H9 (cell line): ENCODE results near the gene KRT28. TPM values are rescaled to one million over a fixed set of nuclear protein-coding genes. Genes with fewer than 3 reads are reported as not detected.

Experiments
- DNase-seq: peaks from one replicate; pipeline ENCODE4 v3.0.0-alpha.2; 2017
- H2AFZ ChIP-seq: one replicate; pipeline ENCODE4 v1.6.1; 2013; ENCODE audit warnings: mild to moderate bottlenecking, low read length, control low read depth, moderate library complexity
- H2AK5ac ChIP-seq: 2 replicates; pipeline ENCODE4 v1.6.1; 2013; ENCODE audit warnings: low read length, control low read depth, mixed read lengths; ENCODE audit not compliant: insufficient read length
- H2BK120ac ChIP-seq: one replicate; pipeline ENCODE4 v1.6.1; 2013; ENCODE audit warnings: low read depth, mild to moderate bottlenecking, low read length, control low read depth, inconsistent platforms; ENCODE audit not compliant: poor library complexity, severe bottlenecking
- H2BK12ac ChIP-seq: 2 replicates; pipeline ENCODE4 v1.6.1; 2013; ENCODE audit warnings: low read length, control low read depth, mixed read lengths, low read depth; ENCODE audit not compliant: insufficient read length
- H2BK15ac ChIP-seq: 2 replicates; pipeline ENCODE4 v1.6.1; 2013; ENCODE audit warnings: low read depth, low read length, control low read depth
- H2BK20ac ChIP-seq: one replicate; pipeline ENCODE4 v1.6.1; 2013; ENCODE audit warnings: low read depth, mild to moderate bottlenecking, low read length, control low read depth, inconsistent platforms; ENCODE audit not compliant: poor library complexity, severe bottlenecking
- H2BK5ac ChIP-seq: 2 replicates; pipeline ENCODE4 v1.6.1; 2013; ENCODE audit warnings: low read length, control low read depth, mixed read lengths; ENCODE audit not compliant: insufficient read length
- H3K14ac ChIP-seq: 2 replicates; pipeline ENCODE4 v1.6.1; 2013; ENCODE audit warnings: low read length, control low read depth; ENCODE audit not compliant: insufficient read depth
- H3K18ac ChIP-seq: 2 replicates; pipeline ENCODE4 v1.6.1; 2013; ENCODE audit warnings: low read depth, mild to moderate bottlenecking, mixed read lengths, low read length, control low read depth; ENCODE audit not compliant: insufficient read length
- H3K23ac ChIP-seq: 2 replicates; pipeline ENCODE4 v1.6.1; 2013; ENCODE audit warnings: low read length, control low read depth, mixed read lengths, low read depth; ENCODE audit not compliant: insufficient read length
- H3K23me2 ChIP-seq: 2 replicates; pipeline ENCODE4 v1.6.1; 2013; ENCODE audit warnings: low read depth, mild to moderate bottlenecking, mixed read lengths, low read length, control low read depth; ENCODE audit not compliant: insufficient read length, poor library complexity, severe bottlenecking
- H3K27ac ChIP-seq: 2 replicates; pipeline ENCODE4 v1.5.1; 2013; ENCODE audit warnings: low read length, control low read depth, mixed read lengths, low read depth; ENCODE audit not compliant: insufficient read length
- H3K27me3 ChIP-seq: 2 replicates; pipeline ENCODE4 v1.6.1; 2013; ENCODE audit warnings: low read length, control low read depth, inconsistent platforms; ENCODE audit not compliant: insufficient read depth
- H3K4ac ChIP-seq: 2 replicates; pipeline ENCODE4 v1.6.1; 2013; ENCODE audit warnings: low read depth, mild to moderate bottlenecking, control low read depth, inconsistent platforms, low read length, moderate library complexity
- H3K4me1 ChIP-seq: 2 replicates; pipeline ENCODE4 v1.6.1; 2013; ENCODE audit warnings: low read length, control low read depth, inconsistent platforms; ENCODE audit not compliant: insufficient read depth
- H3K4me2 ChIP-seq: 2 replicates; pipeline ENCODE4 v1.6.1; 2013; ENCODE audit warnings: low read length, control low read depth, mixed read lengths; ENCODE audit not compliant: insufficient read length, insufficient read depth
- H3K56ac ChIP-seq: 2 replicates; pipeline ENCODE4 v1.6.1; 2013; ENCODE audit warnings: low read depth, mild to moderate bottlenecking, mixed read lengths, low read length, control low read depth; ENCODE audit not compliant: insufficient read length
- H3K79me1 ChIP-seq: 2 replicates; pipeline ENCODE4 v1.6.1; 2013; ENCODE audit warnings: low read depth, mild to moderate bottlenecking, moderate library complexity, low read length, control low read depth, inconsistent platforms; ENCODE audit not compliant: insufficient read depth, poor library complexity, severe bottlenecking
- H3K79me2 ChIP-seq: 2 replicates; pipeline ENCODE4 v1.6.1; 2013; ENCODE audit warnings: low read length, control low read depth, inconsistent platforms; ENCODE audit not compliant: insufficient read depth
- H3K9ac ChIP-seq: 2 replicates; pipeline ENCODE4 v1.6.1; 2013; ENCODE audit warnings: low read length, control low read depth, mixed read lengths; ENCODE audit not compliant: insufficient read length; ENCODE audit errors: extremely low read depth
- H3K9me3 ChIP-seq: one replicate; pipeline ENCODE4 v1.6.1; 2013; ENCODE audit warnings: low read depth, low read length, inconsistent platforms; ENCODE audit not compliant: control insufficient read depth
- H3T11ph ChIP-seq: one replicate; pipeline ENCODE4 v1.6.1; 2013; ENCODE audit warnings: mild to moderate bottlenecking, low read length, control low read depth, inconsistent platforms
- H4K20me1 ChIP-seq: one replicate; pipeline ENCODE4 v1.6.1; 2013; ENCODE audit not compliant: control insufficient read depth, insufficient read length, insufficient read depth
- H4K5ac ChIP-seq: 2 replicates; pipeline ENCODE4 v1.6.1; 2013; ENCODE audit warnings: low read depth, mild to moderate bottlenecking, mixed read lengths, low read length, control low read depth; ENCODE audit not compliant: insufficient read length
- H4K8ac ChIP-seq: replicated peaks from 2 replicates; pipeline ENCODE4 v1.6.1; 2013; ENCODE audit warnings: low read length, control low read depth, mixed read lengths, low read depth; ENCODE audit not compliant: insufficient read length
- H4K91ac ChIP-seq: 2 replicates; pipeline ENCODE4 v1.6.1; 2013; ENCODE audit warnings: low read depth, mild to moderate bottlenecking, moderate library complexity, mixed read lengths, low read length, control low read depth; ENCODE audit not compliant: insufficient read length
- H3K27ac Mint-ChIP-seq, 3 experiments: 2 replicates in 2 of 3; 3 replicates in 1 of 3; pipeline ENCODE4 v1.8.0; 2020 to 2021; ENCODE audit warnings: mixed read lengths in 3 of 3, mild to moderate bottlenecking in 1 of 3, moderate library complexity in 1 of 3
- H3K27me3 Mint-ChIP-seq: 2 replicates; pipeline ENCODE4 v1.8.0; 2021; ENCODE audit warnings: low read depth, mild to moderate bottlenecking, moderate library complexity, mixed read lengths
- H3K36me3 Mint-ChIP-seq, 3 experiments: 2 replicates in 2 of 3; 3 replicates in 1 of 3; pipeline ENCODE4 v1.8.0; 2020 to 2021; ENCODE audit warnings: low read depth in 3 of 3, mixed read lengths in 3 of 3; ENCODE audit not compliant: insufficient read depth in 1 of 3
- H3K4me1 Mint-ChIP-seq, 2 experiments: 2 replicates each; pipeline ENCODE4 v1.8.0; 2020; ENCODE audit warnings: mixed read lengths in 2 of 2
- H3K4me3 Mint-ChIP-seq, 2 experiments: 2 replicates in 1 of 2; 3 replicates in 1 of 2; pipeline ENCODE4 v1.8.0; 2020 to 2021; ENCODE audit warnings: mild to moderate bottlenecking in 2 of 2, mixed read lengths in 2 of 2, moderate library complexity in 1 of 2
- H3K9me3 Mint-ChIP-seq, 2 experiments: 2 replicates in 1 of 2; 3 replicates in 1 of 2; pipeline ENCODE4 v1.8.0; 2020; ENCODE audit warnings: mild to moderate bottlenecking in 2 of 2, mixed read lengths in 2 of 2, moderate library complexity in 1 of 2
- WGBS: extraction: QIAGEN DNeasy Blood & Tissue Kit; methylation state at CpG from one replicate; pipeline ENCODE4 v1.1.7; 2013; ENCODE audit warnings: missing lambda C conversion rate, low lambda C conversion rate, mixed read lengths; ENCODE audit not compliant: insufficient read length; ENCODE audit errors: extremely low coverage; 5-methylcytosine and 5-hydroxymethylcytosine counted together
- total RNA-seq: library from RNA; stranded (reverse); gene quantifications from 2 replicates; pipeline ENCODE4 v1.2.1, GENCODE V29; 2021
- TF ChIP-seq, protein P1 (sequence below): fragments of 200-600 bp; sonication (generic); conservative IDR thresholded peaks from 3 replicates; pipeline ENCODE4 v1.8.0; 2021; ENCODE audit warnings: antibody characterized with exemption, mild to moderate bottlenecking

KRT28 gene
- total RNA-seq, 1 experiment from 2014 or later = not detected

DNA sequence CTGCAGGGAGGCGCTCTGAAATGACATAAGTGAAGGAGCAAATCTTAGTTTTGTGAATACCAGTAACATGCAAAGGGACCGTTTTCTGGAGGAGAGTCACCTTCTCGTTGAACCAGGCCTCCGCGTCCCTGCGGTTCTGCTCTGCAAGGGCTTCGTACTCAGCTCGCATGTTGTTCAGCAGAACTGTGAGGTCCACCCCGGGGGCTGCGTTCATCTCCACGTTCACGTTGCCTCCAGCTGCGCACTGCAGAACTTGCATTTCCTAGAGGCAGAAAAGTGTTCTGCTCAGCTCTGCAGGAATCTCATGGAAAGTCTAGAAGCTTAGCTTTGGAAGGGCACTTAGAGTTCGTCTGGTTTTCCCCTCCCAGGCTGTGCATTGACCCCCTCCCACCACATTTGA lies 48.7 kb downstream of the KRT28 start:
- Histone ChIP-seq H3K27me3 (no peaks in the 10 kb centered on the region), H3T11ph (no peak overlapping the region), H3K23me2 (no peaks in the 10 kb centered on the region), H3K4me1 (no peaks in the 10 kb centered on the region), H3K27ac (no peak overlapping the region), H3K79me1 (no peaks in the 10 kb centered on the region), H2BK120ac (no peak overlapping the region), H4K8ac (no peak overlapping the region), H3K4ac (no peak overlapping the region), H2AK5ac (no peak overlapping the region), H3K4me2 (no peak overlapping the region), H3K23ac (no peak overlapping the region), H3K79me2 (no peaks in the 10 kb centered on the region), H2BK5ac (no peak overlapping the region), H4K5ac (no peak overlapping the region), H3K18ac (no peak overlapping the region), H2BK20ac (no peak overlapping the region), H3K9me3 (no peaks in the 10 kb centered on the region), H3K9ac (no peak overlapping the region), H4K91ac (no peak overlapping the region), H2BK12ac (no peak overlapping the region), H3K14ac (no peak overlapping the region), H3K56ac (no peak overlapping the region), H2AFZ (no peak overlapping the region), H4K20me1 (no peaks in the 10 kb centered on the region), H2BK15ac (no peak overlapping the region)
- peaks cover 0 to 3% of the 10 kb centered on the region in 2 experiments; a peak in 1 of 5 replicates for H3K9me3 Mint-ChIP-seq
- peaks cover 21% of the 10 kb centered on the region for H3K27me3 Mint-ChIP-seq
- H3K4me1 Mint-ChIP-seq = no peaks in the 10 kb centered on the region; a peak in 1 of 4 replicates
- TF ChIP-seq, protein P1, sequence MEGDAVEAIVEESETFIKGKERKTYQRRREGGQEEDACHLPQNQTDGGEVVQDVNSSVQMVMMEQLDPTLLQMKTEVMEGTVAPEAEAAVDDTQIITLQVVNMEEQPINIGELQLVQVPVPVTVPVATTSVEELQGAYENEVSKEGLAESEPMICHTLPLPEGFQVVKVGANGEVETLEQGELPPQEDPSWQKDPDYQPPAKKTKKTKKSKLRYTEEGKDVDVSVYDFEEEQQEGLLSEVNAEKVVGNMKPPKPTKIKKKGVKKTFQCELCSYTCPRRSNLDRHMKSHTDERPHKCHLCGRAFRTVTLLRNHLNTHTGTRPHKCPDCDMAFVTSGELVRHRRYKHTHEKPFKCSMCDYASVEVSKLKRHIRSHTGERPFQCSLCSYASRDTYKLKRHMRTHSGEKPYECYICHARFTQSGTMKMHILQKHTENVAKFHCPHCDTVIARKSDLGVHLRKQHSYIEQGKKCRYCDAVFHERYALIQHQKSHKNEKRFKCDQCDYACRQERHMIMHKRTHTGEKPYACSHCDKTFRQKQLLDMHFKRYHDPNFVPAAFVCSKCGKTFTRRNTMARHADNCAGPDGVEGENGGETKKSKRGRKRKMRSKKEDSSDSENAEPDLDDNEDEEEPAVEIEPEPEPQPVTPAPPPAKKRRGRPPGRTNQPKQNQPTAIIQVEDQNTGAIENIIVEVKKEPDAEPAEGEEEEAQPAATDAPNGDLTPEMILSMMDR = no peak
- H3K27ac Mint-ChIP-seq = no peak overlapping the region; a peak in 1 of 7 replicates
- H3K4me3 Mint-ChIP-seq = no peak overlapping the region
- DNase-seq = no peak
- no CpG with 5 or more reads among the region's 14 CpGs for WGBS
- no peaks in the 10 kb centered on the region for H3K36me3 Mint-ChIP-seq
